GM23338 (cell line): ENCODE data around the gene NRXN2. TPM values are rescaled to one million over a fixed set of nuclear protein-coding genes. Genes with fewer than 3 reads are reported as not detected.

Experiments used
- ATAC-seq: fragments of 200-7000 bp; cut with Tn5 transposase; 3 replicates; pipeline ENCODE4 v1.9.1; 2020
- DNase-seq: peaks from one replicate; pipeline ENCODE4 v3.0.0-alpha.2; 2015; ENCODE audit warnings: low spot score
- H2AFZ ChIP-seq: fragments of 200-600 bp; sonication (generic); 2 replicates; pipeline ENCODE4 v1.8.0; 2016; ENCODE audit warnings: antibody characterized with exemption, mild to moderate bottlenecking, moderate library complexity
- H3F3A ChIP-seq: fragments of 200-600 bp; sonication (generic); replicated peaks from 2 replicates; pipeline ENCODE4 v1.8.0; 2017; ENCODE audit warnings: antibody characterized with exemption, mixed run types, low read depth
- H3K27ac ChIP-seq: fragments of 200-600 bp; sonication (generic); 2 replicates; pipeline ENCODE4 v1.6.1; 2016; ENCODE audit warnings: low read depth
- H3K27me3 ChIP-seq: fragments of 200-600 bp; sonication (generic); 2 replicates; pipeline ENCODE4 v1.8.0; 2016; ENCODE audit warnings: mild to moderate bottlenecking, mixed run types, moderate library complexity; ENCODE audit not compliant: insufficient read depth
- H3K36me3 ChIP-seq: fragments of 200-600 bp; sonication (generic); 2 replicates; pipeline ENCODE4 v1.8.0; 2016; ENCODE audit warnings: mild to moderate bottlenecking; ENCODE audit not compliant: insufficient read depth
- H3K4me1 ChIP-seq: fragments of 200-600 bp; sonication (generic); 2 replicates; pipeline ENCODE4 v1.8.0; 2016; ENCODE audit warnings: mild to moderate bottlenecking, moderate library complexity; ENCODE audit not compliant: insufficient read depth
- H3K4me2 ChIP-seq: fragments of 200-600 bp; sonication (generic); 2 replicates; pipeline ENCODE4 v1.7.1; 2017; ENCODE audit warnings: mixed run types
- H3K4me3 ChIP-seq: fragments of 200-600 bp; sonication (generic); 2 replicates; pipeline ENCODE4 v1.6.1; 2016; ENCODE audit warnings: mixed run types
- H3K79me2 ChIP-seq: fragments of 200-600 bp; sonication (generic); replicated peaks from 2 replicates; pipeline ENCODE4 v1.8.0; 2017; ENCODE audit warnings: mild to moderate bottlenecking; ENCODE audit not compliant: insufficient read depth
- H3K9me2 ChIP-seq: fragments of 200-600 bp; sonication (generic); 2 replicates; pipeline ENCODE4 v1.8.0; 2017; ENCODE audit not compliant: insufficient read depth
- H4K20me1 ChIP-seq: fragments of 200-600 bp; sonication (generic); replicated peaks from 2 replicates; pipeline ENCODE4 v1.8.0; 2017; ENCODE audit warnings: mild to moderate bottlenecking; ENCODE audit not compliant: insufficient read depth
- H3K27ac Mint-ChIP-seq: 2 replicates; pipeline ENCODE4 v1.8.0; 2020; ENCODE audit warnings: inconsistent platforms, mild to moderate bottlenecking, moderate library complexity, mixed read lengths
- H3K27me3 Mint-ChIP-seq: 3 replicates; pipeline ENCODE4 v1.8.0; 2022; ENCODE audit warnings: low read depth, mild to moderate bottlenecking, moderate library complexity, mixed read lengths, inconsistent platforms; ENCODE audit not compliant: insufficient read depth, poor library complexity
- H3K36me3 Mint-ChIP-seq: 3 replicates; pipeline ENCODE4 v1.8.0; 2021; ENCODE audit warnings: low read depth, mild to moderate bottlenecking, inconsistent platforms, moderate library complexity, mixed read lengths
- H3K4me1 Mint-ChIP-seq: 3 replicates; pipeline ENCODE4 v1.8.0; 2020; ENCODE audit warnings: mild to moderate bottlenecking, inconsistent platforms, mixed read lengths
- H3K4me3 Mint-ChIP-seq: 3 replicates; pipeline ENCODE4 v1.8.0; 2021; ENCODE audit warnings: moderate library complexity, mild to moderate bottlenecking, inconsistent platforms, mixed read lengths
- H3K9me3 Mint-ChIP-seq: 3 replicates; pipeline ENCODE4 v1.8.0; 2020; ENCODE audit warnings: moderate library complexity, mild to moderate bottlenecking, inconsistent platforms, mixed read lengths
- CREB1 ChIP-seq: fragments of 250-450 bp; sonication (Bioruptor Pico); IDR thresholded peaks from 2 replicates; pipeline ENCODE4 v1.5.0; 2020; ENCODE audit warnings: low read depth, mild to moderate bottlenecking, moderate library complexity
- CTCF ChIP-seq, 2 experiments: fragments of 200-600 bp in 1 of 2; sonication (generic) in 1 of 2; conservative IDR thresholded peaks; 2 replicates each; pipeline versions ENCODE4 v1.5.1 to v1.6.1; 2016 to 2017; ENCODE audit warnings: antibody characterized with exemption in 2 of 2, low read depth in 2 of 2, mild to moderate bottlenecking in 2 of 2, moderate library complexity in 1 of 2
- ETS1 ChIP-seq: IDR thresholded peaks from 2 replicates; pipeline ENCODE4 v1.6.1; 2016; ENCODE audit warnings: antibody characterized with exemption
- EZH2 ChIP-seq: fragments of 200-600 bp; sonication (generic); IDR thresholded peaks from one replicate; pipeline ENCODE4 v1.8.0; 2017; ENCODE audit warnings: antibody characterized with exemption, mild to moderate bottlenecking, low read depth; ENCODE audit not compliant: unreplicated experiment
- EZH2phosphoT487 ChIP-seq: fragments of 200-600 bp; sonication (generic); IDR thresholded peaks from one replicate; pipeline ENCODE4 v1.8.1; 2018; ENCODE audit warnings: antibody characterized with exemption; ENCODE audit not compliant: unreplicated experiment
- JUNB ChIP-seq: IDR thresholded peaks from one replicate; pipeline ENCODE4 v1.6.1; 2016; ENCODE audit warnings: antibody characterized with exemption; ENCODE audit not compliant: unreplicated experiment
- NANOG ChIP-seq: IDR thresholded peaks from 2 replicates; pipeline ENCODE4 v1.6.1; 2016; ENCODE audit warnings: antibody characterized with exemption, borderline replicate concordance
- POLR2AphosphoS5 ChIP-seq: IDR thresholded peaks from 2 replicates; pipeline ENCODE4 v1.6.1; 2016; ENCODE audit warnings: antibody characterized with exemption, low read depth
- REST ChIP-seq: IDR thresholded peaks from one replicate; pipeline ENCODE4 v1.6.1; 2018; ENCODE audit warnings: antibody characterized with exemption; ENCODE audit not compliant: unreplicated experiment
- STAT1 ChIP-seq: IDR thresholded peaks from one replicate; pipeline ENCODE4 v1.6.1; 2016; ENCODE audit warnings: antibody characterized with exemption; ENCODE audit not compliant: unreplicated experiment
- ZNF114 ChIP-seq: fragments of 250-450 bp; sonication (Bioruptor Pico); IDR thresholded peaks from 2 replicates; pipeline ENCODE4 v1.5.0; 2020; ENCODE audit warnings: mild to moderate bottlenecking, moderate library complexity
- ZNF331 ChIP-seq: fragments of 250-450 bp; sonication (Bioruptor Pico); IDR thresholded peaks from 2 replicates; pipeline ENCODE4 v1.5.0; 2020; ENCODE audit warnings: low read depth, mild to moderate bottlenecking, moderate library complexity
- ZNF462 ChIP-seq: fragments of 250-450 bp; sonication (Bioruptor Pico); IDR thresholded peaks from 2 replicates; pipeline ENCODE4 v1.5.0; 2020; ENCODE audit warnings: mild to moderate bottlenecking, moderate library complexity
- polyA plus RNA-seq: library from polyadenylated mRNA; unstranded; fragments of >200 nt; fragmentation: Nextera tagmentation; extraction: Ambion mirVana; gene quantifications from 2 replicates; pipeline ENCODE4 v1.2.1, GENCODE V29; 2016
- total RNA-seq: library from RNA; depleted of rRNA; stranded (reverse); fragments of >200 nt; shearing (Covaris generic); gene quantifications from 2 replicates; pipeline ENCODE4 v1.2.3, GENCODE V29; 2014

Gene NRXN2
- total and polyA plus RNA-seq, 2 experiments from 2014 or later: 3.4 to 17.0 TPM

- TF ChIP-seq STAT1 (no peak), ZNF331 (CRISPR knock-in tag) (no peak), ZNF114 (CRISPR knock-in tag) (no peak), EZH2 (no peak), CTCF (conservative IDR thresholded peaks at IDR 0.05; ENCODE audit: low read depth in 2 of 2) (no peak), ZNF462 (no peak), JUNB (no peak), POLR2AphosphoS5 (no peak), ETS1 (no peak), NANOG (no peak), EZH2phosphoT487 (no peak), REST (no peak), CREB1 (no peak)
- no peaks in the 10 kb centered on the region; the same call in 2 of the 3 replicates for H3K36me3 Mint-ChIP-seq
- Histone ChIP-seq H2AFZ (no peak overlapping the region), H3F3A (0 out of 2 replicates have a peak, but pooled peaks cover 2% of the 10 kb centered on the region), H3K4me1 (peaks cover 11% of the 10 kb centered on the region), H3K4me2 (no peak overlapping the region), H4K20me1 (no peaks in the 10 kb centered on the region), H3K79me2 (no peaks in the 10 kb centered on the region), H3K9me2 (no peaks in the 10 kb centered on the region), H3K36me3 (no peaks in the 10 kb centered on the region), H3K27ac (no peak overlapping the region), H3K4me3 (no peak overlapping the region), H3K27me3 (no peaks in the 10 kb centered on the region)
- H3K27me3 Mint-ChIP-seq: peaks cover 10% of the 10 kb centered on the region
- ATAC-seq: no peak
- no peaks in the 10 kb centered on the region for H3K9me3 Mint-ChIP-seq
- no peak overlapping the region for H3K4me3 Mint-ChIP-seq
- peaks cover 19% of the 10 kb centered on the region for H3K4me1 Mint-ChIP-seq
- H3K27ac Mint-ChIP-seq: no peak overlapping the region
- no peak for DNase-seq
These were observed 35.8 kb downstream of the NRXN2 start for GRCh38 chr11:64687204-64687603.
